ENCODE data around the gene ARAP2. TPM values are rescaled to one million over a fixed set of nuclear protein-coding genes. Genes with fewer than 3 reads are reported as not detected.
A peak's percentile ranks its signal among the peaks of the same experiment; 100 is the strongest.

Gene ARAP2
- total and polyA plus RNA-seq, 9 of the 15 experiments (the other 6 are each of a cell fraction or from before 2014, with no cell fraction given): 0.03 to 0.35 (median 0.11) TPM; not detected in 4

- Histone ChIP-seq H2AFZ (ENCODE audit: low read depth, low read length) (no peak overlapping the region), H3K27me3 (ENCODE audit: control insufficient read depth in 2 of 2, insufficient read depth in 2 of 2, low read length in 2 of 2) (no peaks in the 10 kb centered on the region), H3K36me3 (ENCODE audit: control insufficient read depth, insufficient read depth, low read length) (no peaks in the 10 kb centered on the region), H4K20me1 (replicated peaks; ENCODE audit: control insufficient read depth, insufficient read depth, low read length) (no peaks in the 10 kb centered on the region), H3K4me1 (replicated peaks in 1 of 2; ENCODE audit: control insufficient read depth in 2 of 2, insufficient read depth in 2 of 2, low read length in 2 of 2) (no peaks in the 10 kb centered on the region), H3K27ac (ENCODE audit: extremely low read depth, low read depth, low read length) (no peak overlapping the region), H3K9ac (ENCODE audit: insufficient read depth in 1 of 2, low read depth in 2 of 2, low read length in 2 of 2) (no peak overlapping the region), H3K9me1 (ENCODE audit: control insufficient read depth, insufficient read depth, low read length) (no peaks in the 10 kb centered on the region), H3K9me3 (replicated peaks; ENCODE audit: control insufficient read depth, insufficient read depth, low read depth, low read length) (no peaks in the 10 kb centered on the region), H3K79me2 (ENCODE audit: control insufficient read depth, insufficient read depth, low read length) (no peaks in the 10 kb centered on the region), H3K4me2 (ENCODE audit: insufficient read depth, low read length) (no peak overlapping the region), H3K4me3 (no peak overlapping the region)
- ChIA-PET CTCF (ENCODE audit: low intra/inter-chr PET ratio) (no interaction called here), POLR2A (no interaction called here)
- TF ChIP-seq FOSL1 (tag; conservative IDR thresholded peaks at IDR 0.05): 0 out of 2 replicates have a peak, but pooled peaks have one; percentile 21
- TF ChIP-seq ZNF277 (CRISPR knock-in tag; IDR thresholded peaks at IDR 0.05; ENCODE audit: borderline replicate concordance): no peak
- TF ChIP-seq POLR2H (tag; IDR thresholded peaks at IDR 0.05; ENCODE audit: low read depth): no peak
- TF ChIP-seq NELFE (IDR thresholded peaks at IDR 0.05; ENCODE audit: insufficient read depth, insufficient read length): no peak
- TF ChIP-seq MAX (CRISPR knock-in tag; IDR thresholded peaks at IDR 0.05): no peak
- no peak for TF ChIP-seq SAFB (IDR thresholded peaks at IDR 0.05; ENCODE audit: borderline replicate concordance, low read depth, low read length)
- no peak for TF ChIP-seq ATF2 (CRISPR knock-in tag; IDR thresholded peaks at IDR 0.05)
- intact Hi-C loops (cut with micrococcal nuclease) (no loop called here), in situ Hi-C loops (cut with MboI) (no loop called here)
- FAIRE-seq: no peak
- no peak for ATAC-seq
- 0% methylated on average over 6 of the region's 6 CpGs for WGBS (ENCODE audit: insufficient coverage, low coverage, missing lambda C conversion rate)
- BruUV-seq (replicated peaks): no TSS peak
- DNase-seq (ENCODE audit: extremely low read depth in 1 of 4, low spot score in 3 of 4): no peak
Measured at GRCh38 chr4:36285784-36286480, 41.6 kb upstream of the ARAP2 start.
